PFSK-1 (cell line): ENCODE measurements around the gene CORO2A.

Experiments used
- FOXP2 ChIP-seq: optimal IDR thresholded peaks from 2 replicates; pipeline ENCODE3; 2011; ENCODE audit warnings: borderline replicate concordance, control low read depth, inconsistent platforms; ENCODE audit not compliant: insufficient read depth; ENCODE audit errors: extremely low read length, extremely low read depth
- POLR2AphosphoS5 ChIP-seq: IDR thresholded peaks from 2 replicates; pipeline ENCODE4 v1.6.1; 2012; ENCODE audit warnings: low read depth, mild to moderate bottlenecking, control low read depth, low read length, moderate library complexity
- REST ChIP-seq, 2 experiments: IDR thresholded peaks; 2 replicates each; pipeline versions ENCODE4 v1.6.1 to v1.8.0; 2011 to 2012; ENCODE audit warnings: low read depth in 2 of 2, low read length in 2 of 2, control low read depth in 1 of 2, inconsistent platforms in 1 of 2, mild to moderate bottlenecking in 1 of 2, moderate library complexity in 1 of 2; ENCODE audit not compliant: insufficient read depth in 1 of 2
- SIN3A ChIP-seq: IDR thresholded peaks from 2 replicates; pipeline ENCODE4 v1.6.1; 2012; ENCODE audit warnings: mild to moderate bottlenecking, low read length, moderate library complexity, borderline replicate concordance; ENCODE audit not compliant: insufficient read depth
- TAF1 ChIP-seq: IDR thresholded peaks from 2 replicates; pipeline ENCODE4 v1.6.1; 2012; ENCODE audit warnings: low read length, control low read depth, borderline replicate concordance; ENCODE audit not compliant: insufficient read depth

Gene CORO2A

GRCh38 chr9:98127226-98127625 lies 65.2 kb downstream of the CORO2A start:
- TF ChIP-seq POLR2AphosphoS5 = no peak
- TF ChIP-seq SIN3A = no peak

- TF ChIP-seq REST (IDR thresholded peaks at IDR 0.05; ENCODE audit: insufficient read depth in 1 of 2, low read depth in 2 of 2, low read length in 2 of 2) = no peak
Measured at GRCh38 chr9:98124637-98125426, 67.6 kb downstream of the CORO2A start.

- TF ChIP-seq FOXP2 (no peak), REST (IDR thresholded peaks at IDR 0.05; ENCODE audit: insufficient read depth in 1 of 2, low read depth in 2 of 2, low read length in 2 of 2) (no peak), SIN3A (no peak), POLR2AphosphoS5 (no peak), TAF1 (no peak)
Measured at GRCh38 chr9:98121058-98121457, 71.4 kb downstream of the CORO2A start.

- TF ChIP-seq SIN3A (no peak), FOXP2 (no peak), POLR2AphosphoS5 (no peak), TAF1 (no peak), REST (IDR thresholded peaks at IDR 0.05; ENCODE audit: insufficient read depth in 1 of 2, low read depth in 2 of 2, low read length in 2 of 2) (no peak)
Measured at GRCh38 chr9:98120476-98120875, 72.0 kb downstream of the CORO2A start.

GRCh38 chr9:98118640-98119601 lies 73.5 kb downstream of the CORO2A start, which contains the start of gene TRIM14:
TRIM14 (minus strand) TSS chr9:98119222; CDS start chr9:98119188, 34 bp downstream.
- no peak for TF ChIP-seq POLR2AphosphoS5
- no peak for TF ChIP-seq TAF1
- no peak for TF ChIP-seq SIN3A
- no peak for TF ChIP-seq REST (IDR thresholded peaks at IDR 0.05; ENCODE audit: insufficient read depth in 1 of 2, low read depth in 2 of 2, low read length in 2 of 2)
- no peak for TF ChIP-seq FOXP2
